ENCODE results near the gene GMDS. TPM values are rescaled to one million over a fixed set of nuclear protein-coding genes. Genes with fewer than 3 reads are reported as not detected.

The GMDS gene
- total RNA-seq, 1 experiment from 2014 or later, result 27.6 TPM

- H4K91ac ChIP-seq (ENCODE audit: insufficient read length, low read depth, low read length), result no peak overlapping the region
- no peak overlapping the region for H3T11ph ChIP-seq (ENCODE audit: low read length)
- H2BK5ac ChIP-seq (ENCODE audit: insufficient read length, low read length), result no peak overlapping the region
- no peaks in the 10 kb centered on the region for H3K9me3 ChIP-seq (ENCODE audit: control insufficient read depth, low read depth, low read length)
- no peak overlapping the region for H3K56ac ChIP-seq (ENCODE audit: insufficient read length, low read depth, low read length)
- no peak overlapping the region for H2BK120ac ChIP-seq (ENCODE audit: low read depth, low read length, poor library complexity, severe bottlenecking)
- no peak overlapping the region for H2BK12ac ChIP-seq (ENCODE audit: insufficient read length, low read depth, low read length)
- no peak overlapping the region for H4K8ac ChIP-seq (replicated peaks; ENCODE audit: insufficient read length, low read depth, low read length)
- no peak overlapping the region for H2AFZ ChIP-seq (ENCODE audit: low read length)
- H3K18ac ChIP-seq (ENCODE audit: insufficient read length, low read depth, low read length), result no peak overlapping the region
- no peak overlapping the region for H3K4me2 ChIP-seq (ENCODE audit: insufficient read depth, insufficient read length, low read length)
- no peak overlapping the region for H2BK15ac ChIP-seq (ENCODE audit: low read depth, low read length)
- no peak for DNase-seq
- H4K5ac ChIP-seq (ENCODE audit: insufficient read length, low read depth, low read length), result no peak overlapping the region
- peaks cover 16 to 19% of the 10 kb centered on the region in 2 experiments for H3K4me1 Mint-ChIP-seq
- no peak overlapping the region for H3K27ac ChIP-seq (ENCODE audit: insufficient read length, low read depth, low read length)
- H3K4ac ChIP-seq (ENCODE audit: low read depth, low read length), result no peak overlapping the region
- no peaks in the 10 kb centered on the region for H3K27me3 ChIP-seq (ENCODE audit: insufficient read depth, low read length)
- no peaks in the 10 kb centered on the region for H3K36me3 Mint-ChIP-seq (ENCODE audit: insufficient read depth in 1 of 3, low read depth in 3 of 3)
- no peak overlapping the region for H3K9ac ChIP-seq (ENCODE audit: extremely low read depth, insufficient read length, low read length)
- H3K79me2 ChIP-seq (ENCODE audit: insufficient read depth, low read length), result no peaks in the 10 kb centered on the region; the same call in 1 of the 2 replicates
- no peak overlapping the region for H3K14ac ChIP-seq (ENCODE audit: insufficient read depth, low read length)
- no peaks in the 10 kb centered on the region for H3K79me1 ChIP-seq (ENCODE audit: insufficient read depth, low read depth, low read length, poor library complexity, severe bottlenecking)
- no peaks in the 10 kb centered on the region for H4K20me1 ChIP-seq (ENCODE audit: control insufficient read depth, insufficient read depth, insufficient read length)
- H3K4me1 ChIP-seq (ENCODE audit: insufficient read depth, low read length), result no peaks in the 10 kb centered on the region; the same call in 1 of the 2 replicates
- H3K9me3 Mint-ChIP-seq, result no peaks in the 10 kb centered on the region
- H3K27me3 Mint-ChIP-seq (ENCODE audit: low read depth), result no peaks in the 10 kb centered on the region
- TF ChIP-seq, protein P1, sequence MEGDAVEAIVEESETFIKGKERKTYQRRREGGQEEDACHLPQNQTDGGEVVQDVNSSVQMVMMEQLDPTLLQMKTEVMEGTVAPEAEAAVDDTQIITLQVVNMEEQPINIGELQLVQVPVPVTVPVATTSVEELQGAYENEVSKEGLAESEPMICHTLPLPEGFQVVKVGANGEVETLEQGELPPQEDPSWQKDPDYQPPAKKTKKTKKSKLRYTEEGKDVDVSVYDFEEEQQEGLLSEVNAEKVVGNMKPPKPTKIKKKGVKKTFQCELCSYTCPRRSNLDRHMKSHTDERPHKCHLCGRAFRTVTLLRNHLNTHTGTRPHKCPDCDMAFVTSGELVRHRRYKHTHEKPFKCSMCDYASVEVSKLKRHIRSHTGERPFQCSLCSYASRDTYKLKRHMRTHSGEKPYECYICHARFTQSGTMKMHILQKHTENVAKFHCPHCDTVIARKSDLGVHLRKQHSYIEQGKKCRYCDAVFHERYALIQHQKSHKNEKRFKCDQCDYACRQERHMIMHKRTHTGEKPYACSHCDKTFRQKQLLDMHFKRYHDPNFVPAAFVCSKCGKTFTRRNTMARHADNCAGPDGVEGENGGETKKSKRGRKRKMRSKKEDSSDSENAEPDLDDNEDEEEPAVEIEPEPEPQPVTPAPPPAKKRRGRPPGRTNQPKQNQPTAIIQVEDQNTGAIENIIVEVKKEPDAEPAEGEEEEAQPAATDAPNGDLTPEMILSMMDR (conservative IDR thresholded peaks at IDR 0.05), result no peak
- no CpG with 5 or more reads among the region's 6 CpGs for WGBS (ENCODE audit: extremely low coverage, insufficient read length, low lambda C conversion rate)
- no peak overlapping the region for H3K4me3 Mint-ChIP-seq
- no peak overlapping the region for H3K23ac ChIP-seq (ENCODE audit: insufficient read length, low read depth, low read length)
- no peak overlapping the region for H3K27ac Mint-ChIP-seq
- H2AK5ac ChIP-seq (ENCODE audit: insufficient read length, low read length), result no peak overlapping the region
- H3K23me2 ChIP-seq (ENCODE audit: insufficient read length, low read depth, low read length, poor library complexity, severe bottlenecking), result no peaks in the 10 kb centered on the region
- no peak overlapping the region for H2BK20ac ChIP-seq (ENCODE audit: low read depth, low read length, poor library complexity, severe bottlenecking)
Measured at GRCh38 chr6:2218866-2219265, 26.5 kb downstream of the GMDS start.
